HG03571 (cell line): ENCODE results near the gene ERC2.
"Not testable (repeated sequence)": the region's sequence is repeated elsewhere in the genome, so short reads cannot be mapped to it uniquely, and the experiment has no call there.

Experiments used
- ATAC-seq: cut with Tn5 transposase; IDR thresholded peaks from one replicate; pipeline ENCODE4 v1.9.1; 2021; ENCODE audit not compliant: unreplicated experiment

ERC2 gene

DNA sequence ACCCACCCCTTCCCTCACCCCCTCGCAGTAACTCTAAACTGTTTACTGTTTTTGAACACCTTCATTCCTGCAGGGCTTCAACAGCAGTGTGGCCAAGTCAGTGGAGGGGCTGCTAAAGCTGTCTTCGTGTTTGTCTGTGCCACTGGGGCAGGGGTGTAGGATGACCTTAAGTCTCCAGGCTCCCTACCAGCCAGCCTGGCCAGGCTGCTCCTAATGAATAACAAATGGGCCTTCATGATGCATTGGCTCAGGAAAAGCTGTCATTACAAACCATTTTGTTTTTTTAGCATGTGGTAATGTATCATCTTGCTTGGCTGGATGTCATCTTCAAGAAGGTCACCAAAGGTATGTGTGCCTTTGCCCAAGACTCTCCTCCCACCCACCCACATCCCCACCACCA, 609.0 kb downstream of the ERC2 start:
- no peak for ATAC-seq

- ATAC-seq, result no peak
These were observed 609.5 kb downstream of the ERC2 start for GRCh38 chr3:55858727-55859126.

- no peak for ATAC-seq
These were observed 610.0 kb downstream of the ERC2 start for GRCh38 chr3:55858302-55858701.

- no peak for ATAC-seq
These were observed 610.6 kb downstream of the ERC2 start for GRCh38 chr3:55857633-55858032.

- ATAC-seq, result no peak
These were observed 613.0 kb downstream of the ERC2 start for GRCh38 chr3:55855311-55855710.

DNA sequence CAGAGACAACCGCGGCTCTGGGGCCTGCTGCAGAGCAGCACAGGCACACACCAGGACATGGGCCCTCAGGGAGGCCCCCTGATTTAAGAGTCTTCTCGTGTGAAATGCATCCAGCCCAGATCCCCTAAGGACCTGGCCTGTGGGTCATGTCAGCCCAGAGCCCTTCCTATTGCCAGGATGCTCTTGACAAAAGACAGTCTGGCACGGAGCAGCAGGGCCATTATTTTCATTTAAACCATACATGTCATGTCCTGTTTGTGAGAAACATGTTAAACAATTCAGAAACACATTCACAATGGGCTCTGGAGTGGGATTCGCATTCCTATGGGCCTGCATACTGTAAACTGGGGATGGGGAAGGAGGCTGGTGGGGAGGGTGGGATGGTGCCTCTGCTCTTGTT, 613.8 kb downstream of the ERC2 start:
- no peak for ATAC-seq

GRCh38 chr3:55852326-55852725, 615.9 kb downstream of the ERC2 start:
- ATAC-seq, result no peak

DNA sequence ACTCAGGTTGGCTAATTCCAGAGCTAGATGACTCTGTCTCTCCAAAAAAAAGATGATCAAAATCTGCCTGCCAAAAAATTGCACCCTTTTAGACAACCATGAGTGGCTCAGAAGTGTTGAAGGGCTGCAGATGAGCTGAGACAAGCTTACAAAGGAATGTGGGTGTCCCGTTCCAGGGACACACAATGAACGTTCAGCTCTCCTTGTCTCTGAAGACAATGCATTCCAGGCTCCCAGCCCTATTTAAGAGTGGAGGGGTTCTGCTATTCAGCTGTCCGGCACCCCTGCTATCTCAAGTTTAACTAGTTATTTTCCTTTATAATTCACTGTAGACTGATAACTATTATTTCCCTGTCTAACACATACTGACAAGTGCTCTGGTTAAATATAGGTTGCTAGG, 626.1 kb downstream of the ERC2 start:
- ATAC-seq, result no peak

GRCh38 chr3:55831876-55832275, 636.4 kb downstream of the ERC2 start:
- ATAC-seq, result not testable (repeated sequence)

DNA sequence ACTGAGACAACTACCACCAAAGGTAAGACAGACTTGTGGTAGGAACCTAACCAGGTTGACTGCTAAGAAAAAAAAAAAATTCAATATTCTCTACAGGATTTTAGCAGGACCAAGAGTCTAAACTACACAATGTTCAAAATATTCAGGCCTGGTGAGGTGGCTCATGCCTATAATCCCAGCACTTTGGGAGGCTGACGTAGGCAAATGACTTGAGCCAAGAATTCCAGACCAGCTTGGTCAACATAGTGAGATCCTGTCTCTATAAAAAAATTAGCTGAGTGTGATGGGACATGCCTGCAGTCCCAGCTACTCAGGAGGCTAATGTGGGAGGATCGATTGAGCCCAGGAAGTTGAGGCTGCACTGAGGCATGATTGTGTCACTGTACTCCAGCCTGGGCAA, 639.6 kb downstream of the ERC2 start:
- ATAC-seq, result no peak

DNA sequence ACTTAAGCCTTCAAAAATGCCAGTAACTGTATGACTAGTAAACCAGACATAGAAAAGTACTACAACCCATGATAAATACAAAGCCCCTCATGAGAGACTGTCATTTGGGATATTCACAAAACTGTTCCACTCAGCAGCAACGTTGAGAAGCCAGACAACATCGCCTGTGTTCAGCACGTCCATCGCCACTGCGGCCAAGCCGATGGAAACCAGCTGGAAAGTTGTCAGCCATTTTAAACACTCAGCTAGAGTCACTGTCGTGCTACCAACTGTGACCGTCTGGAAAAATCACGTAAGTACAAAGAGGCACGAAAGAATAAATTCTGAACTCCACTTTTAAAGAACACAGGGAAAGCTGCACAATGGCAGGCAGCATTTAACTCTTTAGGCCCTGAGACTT, 640.5 kb downstream of the ERC2 start:
- no peak for ATAC-seq

GRCh38 chr3:55826731-55827496, 641.4 kb downstream of the ERC2 start:
- no peak for ATAC-seq

DNA sequence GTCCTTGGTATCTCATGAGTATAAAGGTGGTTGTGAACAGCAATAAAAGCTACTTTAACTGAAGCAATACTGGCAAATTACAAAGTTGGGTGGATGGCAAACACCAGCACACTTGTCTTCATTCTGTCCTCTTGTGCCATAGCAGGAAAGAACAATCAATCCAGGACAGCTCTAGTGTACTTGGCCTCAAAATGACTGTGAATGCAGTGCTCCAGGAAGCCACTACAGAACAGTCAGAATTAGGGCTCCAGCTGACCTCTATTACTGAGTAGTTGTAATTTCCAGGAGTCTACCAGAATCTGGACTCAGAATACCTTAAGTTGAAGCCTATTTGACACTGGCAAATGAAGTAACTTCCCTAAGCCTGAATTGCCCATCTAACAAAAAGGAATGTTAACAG, 642.2 kb downstream of the ERC2 start:
- no peak for ATAC-seq

DNA sequence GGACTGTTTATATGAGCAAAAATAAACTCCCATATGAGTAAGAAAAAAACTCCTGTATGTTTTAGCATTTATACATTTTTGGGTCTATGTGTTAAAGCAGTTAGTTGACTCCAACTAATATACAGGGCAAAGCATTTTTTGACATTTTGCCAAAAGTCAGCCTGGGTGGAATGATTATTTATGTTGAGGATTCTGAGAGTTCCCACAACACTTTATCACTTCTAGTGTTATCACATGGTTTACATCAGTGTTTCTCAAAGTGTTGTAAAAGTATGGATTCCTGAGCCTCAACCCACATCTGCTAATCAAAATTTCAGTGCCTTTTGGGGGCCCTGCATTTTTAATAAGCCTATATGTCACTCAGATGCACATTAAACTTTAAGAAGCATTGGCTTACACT, 643.9 kb downstream of the ERC2 start:
- no peak for ATAC-seq

- ATAC-seq, result no peak
These were observed 644.4 kb downstream of the ERC2 start for GRCh38 chr3:55823829-55824228.

DNA sequence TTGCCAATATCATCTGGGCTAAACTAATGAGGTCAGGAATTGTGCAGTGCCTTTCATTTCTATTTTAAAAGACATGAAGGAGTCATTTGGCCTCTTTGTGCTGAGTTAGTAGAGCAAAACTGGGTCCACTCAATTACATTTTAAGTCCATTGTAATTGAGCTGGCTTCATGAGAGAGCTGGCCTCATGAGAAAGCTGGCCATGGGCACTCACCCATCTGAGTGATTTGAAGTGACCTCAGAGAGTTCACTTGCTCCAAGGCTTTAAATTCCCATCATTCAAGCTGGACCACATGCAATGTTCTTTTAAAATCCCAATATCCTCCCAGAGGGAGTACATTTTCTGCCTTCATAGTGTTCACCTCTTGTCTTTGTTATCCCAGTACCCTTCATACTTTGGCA, 645.3 kb downstream of the ERC2 start:
- no peak for ATAC-seq

DNA sequence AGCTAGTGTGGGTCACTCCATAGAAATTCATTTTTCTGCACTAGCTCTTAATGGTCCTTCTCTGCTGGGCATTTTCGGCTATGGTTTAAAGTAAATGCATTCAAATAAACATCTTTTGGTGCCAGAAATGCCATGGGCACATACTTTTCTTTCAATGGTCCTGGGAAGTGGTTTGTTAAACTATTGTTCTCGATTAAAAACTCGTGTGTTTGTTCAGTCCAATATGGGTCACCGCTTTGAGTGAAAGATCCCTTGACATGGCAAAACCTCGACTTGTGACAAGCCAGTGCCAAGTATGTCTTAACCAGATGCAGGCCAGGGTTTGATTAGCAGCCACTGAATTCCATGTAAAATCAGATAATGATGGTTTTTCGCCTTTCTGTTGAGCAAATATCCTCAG, 649.3 kb downstream of the ERC2 start:
- no peak for ATAC-seq

DNA sequence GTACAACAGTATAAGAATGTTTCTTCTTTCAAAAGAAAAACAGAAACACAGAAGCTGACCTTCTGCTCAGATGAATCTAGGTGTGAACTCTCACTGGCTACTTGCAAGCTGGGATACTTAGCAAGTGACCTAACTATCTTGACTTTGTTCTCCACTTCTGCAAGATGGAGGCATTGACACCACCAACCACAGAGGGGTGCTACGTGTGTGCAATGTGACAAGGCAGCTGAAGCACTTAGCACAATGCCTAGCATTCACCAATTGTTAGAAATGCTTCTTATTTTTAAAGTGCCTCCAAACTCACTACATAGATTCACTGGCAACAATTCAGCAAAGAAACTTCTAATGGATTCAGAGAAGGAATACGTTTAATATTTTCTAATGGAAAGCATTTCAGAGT, 649.8 kb downstream of the ERC2 start:
- ATAC-seq, result no peak

GRCh38 chr3:55816794-55817576, 651.3 kb downstream of the ERC2 start:
- ATAC-seq, result no peak

DNA sequence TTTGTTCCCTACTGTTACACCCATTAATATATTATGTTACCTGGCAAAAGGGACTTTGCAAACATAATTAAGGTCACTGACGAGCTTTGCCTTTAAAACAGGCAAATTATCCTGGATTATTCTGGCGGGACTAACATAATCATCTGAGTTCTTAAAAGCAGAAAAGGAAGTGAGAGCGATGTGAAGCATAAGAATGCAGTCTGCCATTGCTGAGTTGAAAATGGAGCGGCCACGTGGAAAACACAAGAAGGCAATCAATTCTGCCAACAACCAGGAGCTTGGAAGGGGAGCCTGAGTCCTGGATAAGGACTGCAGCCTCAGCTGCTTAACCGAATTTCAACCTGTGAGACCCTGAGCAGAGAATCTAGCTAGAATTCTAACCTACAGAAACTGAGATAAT, 653.0 kb downstream of the ERC2 start:
- no peak for ATAC-seq

GRCh38 chr3:55813268-55814097, 654.8 kb downstream of the ERC2 start:
- ATAC-seq, result no peak
